ENCODE results near the gene TFAP2A. TPM values are rescaled to one million over a fixed set of nuclear protein-coding genes. Genes with fewer than 3 reads are reported as not detected.

TFAP2A gene
- total and polyA plus RNA-seq, 7 donors: 0.13 to 0.36 (median 0.27) TPM; not detected in 2

GRCh38 chr6:10385524-10386132, 29.2 kb downstream of the TFAP2A start:
- no peaks in the 10 kb centered on the region for H3K9me3 ChIP-seq
- H3K27me3 ChIP-seq: peaks cover 37 to 100% (median 97%) of the 10 kb centered on the region in 3 donors
- H3K27ac ChIP-seq: no peak overlapping the region
- no peaks in the 10 kb centered on the region for H3K36me3 ChIP-seq
- TF ChIP-seq EP300 (IDR thresholded peaks at IDR 0.05): no peak
- no peak for TF ChIP-seq POLR2A (IDR thresholded peaks at IDR 0.05)
- no peak for TF ChIP-seq CTCF (IDR thresholded peaks at IDR 0.05)
- TF ChIP-seq POLR2AphosphoS5 (IDR thresholded peaks at IDR 0.05): no peak
- no peak for DNase-seq
- peaks cover 0 to 25% (median 17%) of the 10 kb centered on the region in 4 donors for H3K4me1 ChIP-seq
- intact Hi-C loops (cut with DNase I): no loop called here
- 10 to 22% methylated on average over 21 of the region's 21 CpGs for WGBS, 2 donors
- no peak overlapping the region for H3K4me3 ChIP-seq

- Histone ChIP-seq H3K4me1 (peaks cover 0 to 20% (median 13%) of the 10 kb centered on the region in 4 donors), H3K27ac (no peak overlapping the region), H3K4me3 (no peak overlapping the region), H3K36me3 (no peaks in the 10 kb centered on the region), H3K9me3 (no peaks in the 10 kb centered on the region), H3K27me3 (peaks cover 31 to 99% (median 92%) of the 10 kb centered on the region in 3 donors)
- no peak for DNase-seq
- TF ChIP-seq CTCF (IDR thresholded peaks at IDR 0.05) (no peak), EP300 (IDR thresholded peaks at IDR 0.05) (no peak), POLR2A (IDR thresholded peaks at IDR 0.05) (no peak), POLR2AphosphoS5 (IDR thresholded peaks at IDR 0.05) (no peak)
- WGBS, 2 donors: 9 to 19% methylated on average over 64 of the region's 64 CpGs
- intact Hi-C loops (cut with DNase I): no loop called here
Observed at GRCh38 chr6:10384610-10385523, 30.0 kb downstream of the TFAP2A start.

- peak overlapping the region in 1 of 4 donors; percentile 21 for H3K4me3 ChIP-seq
- WGBS, 2 donors: 8 to 10% methylated on average over 9 of the region's 9 CpGs
- intact Hi-C loops (cut with DNase I): no loop called here
- no peak for TF ChIP-seq POLR2AphosphoS5 (IDR thresholded peaks at IDR 0.05)
- no peak for TF ChIP-seq CTCF (IDR thresholded peaks at IDR 0.05)
- peaks cover 0 to 18% (median 12%) of the 10 kb centered on the region in 4 donors for H3K4me1 ChIP-seq
- H3K9me3 ChIP-seq: no peaks in the 10 kb centered on the region
- peaks cover 31 to 92% (median 85%) of the 10 kb centered on the region in 3 donors for H3K27me3 ChIP-seq
- no peaks in the 10 kb centered on the region for H3K36me3 ChIP-seq
- no peak overlapping the region for H3K27ac ChIP-seq
- DNase-seq: no peak
Observed at GRCh38 chr6:10384091-10384609, 30.7 kb downstream of the TFAP2A start.

GRCh38 chr6:10383331-10384090, 31.4 kb downstream of the TFAP2A start:
- WGBS, 2 donors: 3 to 5% methylated on average over 48 of the region's 48 CpGs
- intact Hi-C loops (cut with DNase I): no loop called here
- TF ChIP-seq POLR2AphosphoS5 (IDR thresholded peaks at IDR 0.05) (no peak), POLR2A (IDR thresholded peaks at IDR 0.05) (no peak), EP300 (IDR thresholded peaks at IDR 0.05) (no peak), CTCF (IDR thresholded peaks at IDR 0.05) (no peak)
- H3K36me3 ChIP-seq: no peaks in the 10 kb centered on the region
- no peak for DNase-seq
- peaks cover 31 to 85% (median 79%) of the 10 kb centered on the region in 3 donors for H3K27me3 ChIP-seq
- H3K27ac ChIP-seq: peak overlapping the region in 1 of 4 donors; percentile 38
- H3K9me3 ChIP-seq: no peaks in the 10 kb centered on the region
- H3K4me3 ChIP-seq: peak overlapping the region in 3 of 4 donors; percentile 1 to 21 (median 4)
- H3K4me1 ChIP-seq: peaks cover 0 to 18% (median 12%) of the 10 kb centered on the region in 4 donors
